B cell (primary cell): ENCODE data around the gene QSOX2.

Experiments used
- CTCF ChIP-seq: fragments of 200-600 bp; IDR thresholded peaks from one replicate; pipeline ENCODE4 v1.8.0; 2022; ENCODE audit warnings: antibody characterized with exemption, mild to moderate bottlenecking
- EZH2 ChIP-seq: IDR thresholded peaks from 2 replicates; pipeline ENCODE4 v1.6.1; 2012; ENCODE audit warnings: borderline replicate concordance, low read depth, mild to moderate bottlenecking, moderate library complexity, low read length; ENCODE audit not compliant: insufficient read depth, poor library complexity, severe bottlenecking

GRCh38 chr9:136230773-136231172, 14.8 kb downstream of the QSOX2 start:
- no peak for TF ChIP-seq CTCF
- TF ChIP-seq EZH2, result no peak
